HAP-1 (cell line): ENCODE results near the gene NES.

Experiments used
- DNase-seq, 2 experiments: peaks; one replicate each; pipeline ENCODE4 v3.0.0-alpha.2; 2016 to 2020; ENCODE audit warnings: low spot score in 2 of 2
- H3K27me3 ChIP-seq: fragments of 250-450 bp; sonication (Bioruptor Pico); 2 replicates; pipeline ENCODE4 v1.5.1; 2020; ENCODE audit warnings: low read depth, mild to moderate bottlenecking, moderate library complexity
- H3K36me3 ChIP-seq: fragments of 250-450 bp; sonication (Bioruptor Pico); replicated peaks from 2 replicates; pipeline ENCODE4 v1.5.1; 2020; ENCODE audit warnings: mild to moderate bottlenecking
- H3K4me1 ChIP-seq: fragments of 250-450 bp; sonication (Bioruptor Pico); 2 replicates; pipeline ENCODE4 v1.5.1; 2020; ENCODE audit warnings: mild to moderate bottlenecking
- H3K4me3 ChIP-seq: fragments of 250-450 bp; sonication (Bioruptor Pico); 2 replicates; pipeline ENCODE4 v1.5.1; 2020; ENCODE audit warnings: mild to moderate bottlenecking, moderate library complexity
- H3K9me3 ChIP-seq: fragments of 250-450 bp; sonication (Bioruptor Pico); 2 replicates; pipeline ENCODE4 v1.5.1; 2020; ENCODE audit warnings: mild to moderate bottlenecking, moderate library complexity
- in situ Hi-C: fragments of 300-500 bp; cut with MboI; formaldehyde crosslinking; loops from 3 replicates; pipeline ENCODE4 v1.14.3; 2020; ENCODE audit warnings: low sequenced_read_pairs, inconsistent platforms, mixed read lengths

The NES gene

DNA sequence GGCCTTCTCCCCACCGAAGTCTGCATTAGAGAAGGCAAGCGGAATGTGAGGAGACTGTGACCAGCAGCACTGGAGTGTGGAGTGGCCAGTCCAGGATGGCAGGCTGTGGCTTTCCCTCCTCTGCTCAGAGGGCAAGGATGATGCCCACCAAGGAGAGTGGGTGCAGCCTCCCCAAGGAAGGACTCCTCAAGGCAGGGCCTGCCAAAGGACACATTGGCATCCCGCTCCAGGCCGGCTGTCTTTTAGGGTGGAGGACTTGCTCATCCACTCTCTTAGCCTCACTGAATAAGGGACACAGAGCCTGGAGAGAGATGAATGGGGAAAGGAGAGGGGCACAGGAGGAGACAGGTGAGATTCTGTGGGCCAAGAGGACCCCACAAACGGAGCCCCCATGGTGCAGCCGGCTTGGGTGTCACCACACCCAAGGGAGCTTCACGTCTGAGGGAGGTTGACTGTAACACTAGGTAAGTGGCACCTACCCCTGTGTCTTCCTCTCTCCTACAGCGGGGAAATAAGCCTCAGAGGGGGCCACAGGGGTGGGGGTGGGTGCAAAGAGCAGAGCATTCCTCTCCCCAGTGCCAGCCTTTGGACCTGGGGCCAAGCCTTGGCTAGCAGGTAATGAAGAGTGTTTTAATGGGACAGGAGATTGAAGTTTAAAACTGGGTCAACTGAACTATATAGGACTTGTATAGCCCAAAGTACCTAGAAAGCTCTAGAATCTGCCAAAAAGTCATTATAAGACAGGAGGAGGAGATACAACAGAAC is 4.2 kb upstream of the NES start:
- in situ Hi-C loops, result no loop called here
- Histone ChIP-seq H3K36me3 (no peaks in the 10 kb centered on the region), H3K9me3 (no peaks in the 10 kb centered on the region), H3K4me3 (no peak overlapping the region), H3K4me1 (peaks cover 11% of the 10 kb centered on the region), H3K27me3 (peaks cover 21% of the 10 kb centered on the region)
- no peak for DNase-seq

GRCh38 chr1:156680056-156680455 is 2.8 kb upstream of the NES start:
- DNase-seq, result no peak
- Histone ChIP-seq H3K4me1 (peaks cover 24% of the 10 kb centered on the region), H3K4me3 (no peak overlapping the region), H3K9me3 (no peaks in the 10 kb centered on the region), H3K36me3 (no peaks in the 10 kb centered on the region), H3K27me3 (peaks cover 21% of the 10 kb centered on the region)
- in situ Hi-C loops, result no loop called here

DNA sequence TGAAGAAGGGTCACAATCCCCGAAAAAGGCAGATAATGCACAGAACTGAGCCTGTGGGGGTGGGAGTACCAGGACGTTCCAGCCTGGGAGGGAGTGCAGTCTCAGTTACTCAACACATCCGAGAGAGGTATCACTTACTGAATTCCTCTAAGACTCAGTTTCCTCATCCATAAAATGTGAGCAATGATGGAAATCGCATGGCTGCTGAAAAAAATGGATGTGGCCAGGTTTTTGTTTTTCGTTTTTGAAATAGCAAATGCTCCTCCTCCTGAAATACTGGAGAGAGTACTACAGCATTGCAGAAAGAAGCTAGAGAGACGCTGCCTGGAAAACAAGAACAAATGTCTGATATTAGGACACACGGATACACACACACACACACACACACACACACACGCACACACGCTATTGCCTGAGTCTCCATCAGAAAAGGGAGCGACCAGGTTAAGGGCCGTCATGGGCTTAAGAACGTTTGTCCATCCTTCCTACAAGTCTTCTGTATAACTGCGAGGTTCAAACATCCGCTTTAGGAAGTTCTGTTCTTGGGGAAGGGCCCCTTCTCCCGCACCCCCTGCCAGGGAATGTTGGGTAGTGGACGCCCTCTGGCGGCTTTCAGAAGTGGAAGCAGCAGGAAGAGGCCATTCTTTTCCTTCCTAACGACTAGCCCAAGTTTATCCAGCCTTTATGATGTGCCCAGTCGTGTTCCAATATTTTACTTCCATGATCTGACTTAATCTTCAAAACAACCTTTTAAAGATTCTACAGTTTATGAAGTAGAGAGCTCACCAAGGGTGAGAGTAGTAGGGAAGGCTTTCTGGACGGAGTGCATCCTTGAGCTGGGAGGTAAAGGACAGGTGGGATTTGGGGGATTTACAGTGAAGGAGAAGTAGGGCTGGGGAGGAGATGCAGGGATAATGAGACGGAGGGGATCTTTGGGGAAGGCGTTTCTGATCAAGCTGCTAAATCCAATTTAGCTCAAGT is 699 bp upstream of the NES start:
- H3K4me1 ChIP-seq, result peaks cover 42% of the 10 kb centered on the region
- peaks cover 11% of the 10 kb centered on the region for H3K36me3 ChIP-seq
- peaks cover 21% of the 10 kb centered on the region for H3K27me3 ChIP-seq
- in situ Hi-C loops, result no loop called here
- DNase-seq, result peak; percentile 84 to 86
- H3K9me3 ChIP-seq, result no peaks in the 10 kb centered on the region
- H3K4me3 ChIP-seq, result peak overlapping the region; percentile 35

DNA sequence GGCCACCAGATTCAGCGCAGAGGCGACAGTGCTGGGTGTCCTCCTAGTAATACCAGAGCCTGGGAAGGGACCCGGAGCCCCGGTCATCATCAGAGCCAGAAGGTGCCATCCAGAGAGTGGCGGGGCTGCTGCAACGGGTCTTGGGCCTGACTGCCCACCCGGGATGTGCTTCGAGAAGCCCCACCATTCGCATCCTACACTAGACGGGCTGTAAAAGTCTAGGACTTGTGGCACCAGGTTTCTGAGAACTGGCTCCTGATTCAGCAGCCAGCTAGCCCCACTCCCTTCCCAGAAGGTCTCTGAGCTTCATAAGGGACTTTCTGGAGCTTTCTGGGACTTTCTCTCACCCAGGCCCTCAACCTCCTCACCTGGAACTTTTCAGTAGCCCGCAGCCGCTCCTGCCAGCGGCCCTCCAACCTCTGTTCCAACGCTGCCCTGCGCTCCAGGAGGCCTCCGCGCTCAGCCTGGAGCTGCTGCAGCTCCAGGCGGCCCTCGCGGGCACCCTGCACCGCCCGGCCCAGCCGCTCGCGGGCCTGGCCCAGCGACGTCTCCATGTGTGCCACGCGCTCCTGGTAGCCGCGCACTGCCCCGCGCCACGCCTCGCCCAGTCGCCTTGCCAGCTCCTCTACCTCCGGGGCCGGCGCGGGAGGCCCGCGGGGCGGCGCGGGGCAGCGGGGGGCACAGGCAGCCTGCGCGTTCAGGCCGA is 940 bp downstream of the NES start:
- peaks cover 22% of the 10 kb centered on the region for H3K36me3 ChIP-seq
- in situ Hi-C loops, result no loop called here
- peak overlapping the region; percentile 24 for H3K4me3 ChIP-seq
- no peaks in the 10 kb centered on the region for H3K9me3 ChIP-seq
- H3K4me1 ChIP-seq, result peaks cover 42% of the 10 kb centered on the region
- H3K27me3 ChIP-seq, result peaks cover 21% of the 10 kb centered on the region
- DNase-seq, result no peak

DNA sequence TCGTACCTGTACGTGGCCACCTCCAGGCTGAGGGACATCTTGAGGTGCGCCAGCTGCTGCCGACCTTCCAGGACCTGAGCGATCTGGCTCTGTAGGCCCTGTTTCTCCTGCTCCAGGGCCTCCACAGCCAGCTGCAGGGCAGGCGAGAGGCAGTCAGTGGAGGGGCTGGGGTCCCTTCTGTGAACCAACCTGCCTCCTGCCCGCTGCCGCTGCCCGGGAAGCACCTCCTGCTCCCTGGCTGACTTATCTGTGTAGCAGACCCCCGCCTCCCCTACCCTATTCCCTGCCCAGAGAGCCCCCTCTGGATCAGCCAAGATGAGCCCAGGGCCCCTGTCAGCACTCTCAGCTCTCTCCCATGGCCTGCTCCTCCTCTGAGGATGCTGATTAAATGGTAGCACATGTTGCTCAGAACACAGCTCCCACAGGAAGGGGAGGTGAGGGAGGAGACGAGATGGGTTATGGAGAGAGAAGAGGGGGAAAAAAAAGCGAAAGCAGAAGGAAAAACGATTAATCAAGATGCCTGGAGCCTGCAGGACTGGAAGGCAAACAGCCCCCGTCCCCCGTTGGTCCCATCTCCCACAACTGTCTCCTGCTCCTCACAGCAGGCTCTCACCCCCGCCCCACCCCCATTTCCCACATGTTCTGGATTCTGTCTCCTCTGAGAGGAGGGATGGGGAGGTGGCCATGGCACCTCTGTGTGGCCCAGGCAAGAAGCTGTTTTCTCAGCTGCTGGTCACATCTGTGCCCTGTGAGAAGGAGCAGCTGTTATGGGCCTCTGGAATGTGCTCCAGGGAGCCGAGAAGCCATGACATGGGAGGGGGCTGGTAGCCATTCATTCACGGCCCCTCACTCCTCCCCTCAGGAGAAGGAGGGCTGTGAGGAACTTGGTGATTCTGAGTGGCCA is 1.7 kb downstream of the NES start:
- peaks cover 42% of the 10 kb centered on the region for H3K4me1 ChIP-seq
- in situ Hi-C loops, result no loop called here
- DNase-seq, result peak in 1 of 2 experiments; percentile 65
- peaks cover 22% of the 10 kb centered on the region for H3K36me3 ChIP-seq
- peaks cover 18% of the 10 kb centered on the region for H3K27me3 ChIP-seq
- no peaks in the 10 kb centered on the region for H3K9me3 ChIP-seq
- H3K4me3 ChIP-seq, result peak overlapping the region; percentile 24

GRCh38 chr1:156673387-156674121 is 3.7 kb downstream of the NES start:
- Histone ChIP-seq H3K4me3 (no peak overlapping the region; the same call in 1 of the 2 replicates), H3K9me3 (no peaks in the 10 kb centered on the region), H3K27me3 (peaks cover 2% of the 10 kb centered on the region; the same call in 1 of the 2 replicates), H3K4me1 (peaks cover 42% of the 10 kb centered on the region), H3K36me3 (peaks cover 22% of the 10 kb centered on the region)
- in situ Hi-C loops, result no loop called here
- peak; percentile 96 to 97 for DNase-seq

GRCh38 chr1:156671804-156672203 is 5.4 kb downstream of the NES start:
- Histone ChIP-seq H3K27me3 (no peaks in the 10 kb centered on the region), H3K9me3 (no peaks in the 10 kb centered on the region), H3K36me3 (peaks cover 22% of the 10 kb centered on the region), H3K4me1 (peaks cover 32% of the 10 kb centered on the region), H3K4me3 (no peak overlapping the region)
- DNase-seq, result no peak
- in situ Hi-C loops, result no loop called here

DNA sequence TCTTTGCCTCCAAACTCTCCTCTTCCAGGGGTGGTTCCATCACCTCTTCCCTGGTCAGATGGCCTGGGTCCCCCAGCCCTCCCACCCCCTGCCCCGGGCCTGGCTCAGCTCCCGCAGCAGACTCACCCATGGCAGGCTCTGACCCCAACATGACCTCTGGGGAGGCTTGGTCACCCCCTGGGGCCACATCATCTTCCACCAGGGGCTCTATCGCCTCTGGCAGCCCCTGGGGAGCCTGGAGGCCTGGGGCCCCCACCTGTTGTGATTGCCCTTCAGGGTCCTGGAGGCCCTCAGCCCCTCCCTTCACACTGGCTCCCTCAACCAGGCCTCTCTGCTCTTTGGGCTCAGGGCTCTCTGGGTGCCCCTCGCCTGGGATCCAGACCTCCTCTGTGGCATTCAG is 6.4 kb downstream of the NES start:
- H3K9me3 ChIP-seq, result no peaks in the 10 kb centered on the region
- in situ Hi-C loops, result no loop called here
- no peak overlapping the region for H3K4me3 ChIP-seq
- DNase-seq, result no peak
- H3K36me3 ChIP-seq, result peaks cover 22% of the 10 kb centered on the region
- no peaks in the 10 kb centered on the region for H3K27me3 ChIP-seq
- H3K4me1 ChIP-seq, result peaks cover 26% of the 10 kb centered on the region

GRCh38 chr1:156670359-156670758 is 6.8 kb downstream of the NES start:
- Histone ChIP-seq H3K4me3 (no peak overlapping the region), H3K4me1 (peaks cover 23% of the 10 kb centered on the region), H3K9me3 (no peaks in the 10 kb centered on the region), H3K36me3 (peaks cover 22% of the 10 kb centered on the region), H3K27me3 (no peaks in the 10 kb centered on the region)
- DNase-seq, result no peak
- in situ Hi-C loops, result no loop called here

DNA sequence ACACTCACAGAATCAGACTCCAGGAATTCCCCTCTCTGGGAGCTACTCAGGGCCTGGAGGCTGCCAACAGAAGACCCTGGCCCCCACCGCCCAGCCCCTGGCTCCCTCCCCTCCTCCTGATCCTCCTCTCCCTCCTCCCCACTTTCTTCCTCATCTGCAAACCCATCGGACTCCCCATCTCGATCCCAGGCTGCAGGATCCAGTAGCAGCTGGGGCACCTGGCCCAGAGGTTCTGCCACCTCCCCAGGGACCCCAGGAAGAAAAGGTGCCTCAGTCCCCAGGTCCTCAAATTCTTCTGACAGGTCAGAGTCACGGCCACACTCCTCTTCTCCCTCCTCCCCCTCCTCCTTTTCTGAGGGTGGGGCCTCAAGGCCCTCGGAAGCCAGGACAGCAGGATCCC is 7.4 kb downstream of the NES start:
- H3K4me3 ChIP-seq, result no peak overlapping the region
- in situ Hi-C loops, result no loop called here
- H3K36me3 ChIP-seq, result peaks cover 22% of the 10 kb centered on the region
- no peaks in the 10 kb centered on the region for H3K27me3 ChIP-seq
- no peak for DNase-seq
- H3K9me3 ChIP-seq, result no peaks in the 10 kb centered on the region
- H3K4me1 ChIP-seq, result peaks cover 23% of the 10 kb centered on the region

GRCh38 chr1:156668801-156669637 is 8.2 kb downstream of the NES start:
- Histone ChIP-seq H3K9me3 (no peaks in the 10 kb centered on the region), H3K4me1 (peaks cover 22% of the 10 kb centered on the region), H3K4me3 (no peak overlapping the region), H3K27me3 (no peaks in the 10 kb centered on the region), H3K36me3 (peaks cover 15% of the 10 kb centered on the region)
- DNase-seq, result no peak
- in situ Hi-C loops, result no loop called here
